HFF-Myc (cell line): Measurements from ENCODE around the gene TMPRSS7.

Experiments
- DNase-seq: peaks from one replicate; pipeline ENCODE4 v3.0.0-alpha.2; 2011; ENCODE audit warnings: low read depth; ENCODE audit errors: extremely low read depth
- H3K4me3 ChIP-seq: replicated peaks from 2 replicates; pipeline ENCODE4 v1.5.1; 2011; ENCODE audit warnings: low read depth, mild to moderate bottlenecking, control low read depth, low read length
- TF ChIP-seq, protein P1 (sequence below): IDR thresholded peaks from 2 replicates; pipeline ENCODE4 v1.5.1; 2012; ENCODE audit warnings: mild to moderate bottlenecking, low read depth, low read length, control low read depth; ENCODE audit errors: missing control alignments

TMPRSS7 gene

DNA sequence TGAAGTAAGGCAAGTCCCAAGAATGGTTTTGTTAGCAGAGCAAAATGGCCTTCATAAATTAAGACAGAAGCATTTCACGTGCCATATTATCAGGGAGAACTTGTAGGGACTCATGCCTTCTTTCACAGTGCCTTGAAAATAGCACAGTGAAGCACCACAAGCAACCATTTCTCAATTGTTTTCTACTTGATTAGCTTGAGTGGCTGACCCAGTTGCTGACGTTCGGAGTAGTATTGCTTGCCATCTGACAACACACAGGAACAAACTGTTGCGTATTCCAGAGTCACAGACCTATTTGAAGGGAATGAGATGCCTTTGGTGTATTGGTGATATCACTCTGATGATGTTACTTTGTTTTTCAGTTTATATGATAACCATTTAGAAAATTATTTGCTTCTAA lies 48.7 kb downstream of the TMPRSS7 start:
- no peak for DNase-seq
- TF ChIP-seq, protein P1, sequence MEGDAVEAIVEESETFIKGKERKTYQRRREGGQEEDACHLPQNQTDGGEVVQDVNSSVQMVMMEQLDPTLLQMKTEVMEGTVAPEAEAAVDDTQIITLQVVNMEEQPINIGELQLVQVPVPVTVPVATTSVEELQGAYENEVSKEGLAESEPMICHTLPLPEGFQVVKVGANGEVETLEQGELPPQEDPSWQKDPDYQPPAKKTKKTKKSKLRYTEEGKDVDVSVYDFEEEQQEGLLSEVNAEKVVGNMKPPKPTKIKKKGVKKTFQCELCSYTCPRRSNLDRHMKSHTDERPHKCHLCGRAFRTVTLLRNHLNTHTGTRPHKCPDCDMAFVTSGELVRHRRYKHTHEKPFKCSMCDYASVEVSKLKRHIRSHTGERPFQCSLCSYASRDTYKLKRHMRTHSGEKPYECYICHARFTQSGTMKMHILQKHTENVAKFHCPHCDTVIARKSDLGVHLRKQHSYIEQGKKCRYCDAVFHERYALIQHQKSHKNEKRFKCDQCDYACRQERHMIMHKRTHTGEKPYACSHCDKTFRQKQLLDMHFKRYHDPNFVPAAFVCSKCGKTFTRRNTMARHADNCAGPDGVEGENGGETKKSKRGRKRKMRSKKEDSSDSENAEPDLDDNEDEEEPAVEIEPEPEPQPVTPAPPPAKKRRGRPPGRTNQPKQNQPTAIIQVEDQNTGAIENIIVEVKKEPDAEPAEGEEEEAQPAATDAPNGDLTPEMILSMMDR: no peak
- H3K4me3 ChIP-seq: no peak overlapping the region

DNA sequence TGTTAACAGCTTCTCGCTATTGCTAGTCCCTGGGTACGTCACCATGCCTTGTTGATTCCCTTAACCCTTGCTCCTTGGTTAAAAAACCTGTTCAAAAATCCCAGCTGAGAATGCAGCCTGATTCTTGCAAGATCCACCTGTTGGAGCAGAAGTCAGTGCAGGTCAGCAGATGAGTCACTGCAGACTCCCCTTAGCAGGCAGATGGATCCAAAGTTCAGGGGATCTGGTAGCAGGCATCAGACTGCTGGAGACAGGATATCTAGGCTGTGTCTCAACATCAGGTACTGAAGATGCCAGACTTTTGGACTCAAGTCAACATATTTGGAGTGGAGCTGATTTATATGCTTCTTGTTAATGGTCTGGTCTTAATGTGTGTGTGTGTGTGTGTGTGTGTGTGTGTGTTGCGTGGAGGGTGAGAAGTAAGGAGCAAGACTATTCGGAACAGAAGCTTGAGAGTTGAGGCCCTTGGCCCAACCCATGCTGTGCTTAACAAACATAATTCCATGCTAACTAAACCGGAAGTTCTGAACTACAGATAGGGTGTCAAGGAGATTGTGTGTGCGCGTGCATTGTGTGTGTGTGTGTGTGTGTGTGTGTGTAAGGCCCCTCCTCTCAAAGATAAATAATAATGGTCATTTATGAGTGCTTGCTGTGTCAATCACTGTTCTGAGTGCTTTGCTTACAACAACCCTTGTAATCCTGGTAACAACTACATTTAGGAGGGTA lies 50.6 kb downstream of the TMPRSS7 start:
- TF ChIP-seq, protein P1: no peak
- no peak overlapping the region for H3K4me3 ChIP-seq
- DNase-seq: no peak

DNA sequence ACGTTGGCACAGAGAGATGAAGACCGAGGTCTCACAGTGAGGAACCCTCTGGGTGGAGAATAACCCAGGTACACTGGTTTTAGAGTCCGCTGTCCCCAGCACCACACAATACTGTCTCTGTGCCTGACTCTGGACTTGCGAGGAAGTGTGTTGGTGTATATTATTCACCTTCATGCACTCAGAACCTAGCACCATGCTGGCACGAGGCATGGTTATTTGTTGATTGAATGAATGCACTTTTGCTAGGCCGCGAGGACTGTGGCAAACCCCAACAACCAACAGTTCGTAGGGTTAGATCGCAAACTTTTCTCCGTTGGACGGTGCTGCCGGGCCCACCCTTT lies 51.2 kb downstream of the TMPRSS7 start:
- TF ChIP-seq, protein P1: no peak
- DNase-seq: no peak
- peak overlapping the region; percentile 60 for H3K4me3 ChIP-seq

DNA sequence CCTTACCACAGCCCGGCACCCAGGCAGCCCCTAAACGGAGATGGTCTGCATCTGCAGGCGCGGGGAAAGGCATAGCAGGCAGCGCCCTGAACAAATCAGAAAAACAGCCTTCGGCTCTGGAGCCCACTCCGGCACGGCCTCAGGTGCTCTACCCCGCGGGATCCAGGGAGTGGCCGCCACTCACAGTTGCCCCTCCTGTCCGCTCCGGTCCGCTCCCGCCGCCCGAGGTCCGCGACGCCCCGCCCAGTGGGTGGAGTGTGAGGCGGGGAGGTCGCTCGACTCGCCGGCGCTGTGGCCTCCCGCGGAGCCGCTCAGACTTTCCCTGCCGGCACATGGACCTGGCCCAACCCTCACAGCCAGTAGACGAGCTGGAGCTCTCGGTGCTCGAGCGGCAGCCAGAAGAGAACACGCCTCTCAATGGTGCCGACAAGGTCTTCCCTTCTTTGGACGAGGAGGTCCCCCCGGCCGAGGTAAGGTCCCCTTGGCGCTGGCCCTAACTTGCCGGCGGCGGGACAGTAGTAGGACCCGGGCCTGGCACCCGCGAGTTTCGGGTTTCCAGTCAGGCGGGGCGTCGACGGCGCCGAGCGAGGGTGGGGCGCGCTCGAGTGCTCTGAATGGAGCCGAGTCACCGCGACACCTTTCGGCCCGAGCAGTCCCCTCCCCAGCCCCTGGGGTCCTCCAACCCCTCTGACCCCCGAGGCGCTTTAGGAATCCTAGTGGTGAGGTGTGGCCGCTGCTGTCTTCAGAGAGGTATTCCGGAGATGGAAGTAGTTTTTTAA lies 51.7 kb downstream of the TMPRSS7 start, which contains the start of gene C3orf52:
Gene C3orf52, plus strand, starts transcription at position 314 of the 779 bp plus-strand sequence. Its CDS starts 19 bp downstream, at position 333.
- TF ChIP-seq, protein P1: no peak
- DNase-seq: no peak
- H3K4me3 ChIP-seq: peak within 1 kb of the TSS; percentile 60

DNA sequence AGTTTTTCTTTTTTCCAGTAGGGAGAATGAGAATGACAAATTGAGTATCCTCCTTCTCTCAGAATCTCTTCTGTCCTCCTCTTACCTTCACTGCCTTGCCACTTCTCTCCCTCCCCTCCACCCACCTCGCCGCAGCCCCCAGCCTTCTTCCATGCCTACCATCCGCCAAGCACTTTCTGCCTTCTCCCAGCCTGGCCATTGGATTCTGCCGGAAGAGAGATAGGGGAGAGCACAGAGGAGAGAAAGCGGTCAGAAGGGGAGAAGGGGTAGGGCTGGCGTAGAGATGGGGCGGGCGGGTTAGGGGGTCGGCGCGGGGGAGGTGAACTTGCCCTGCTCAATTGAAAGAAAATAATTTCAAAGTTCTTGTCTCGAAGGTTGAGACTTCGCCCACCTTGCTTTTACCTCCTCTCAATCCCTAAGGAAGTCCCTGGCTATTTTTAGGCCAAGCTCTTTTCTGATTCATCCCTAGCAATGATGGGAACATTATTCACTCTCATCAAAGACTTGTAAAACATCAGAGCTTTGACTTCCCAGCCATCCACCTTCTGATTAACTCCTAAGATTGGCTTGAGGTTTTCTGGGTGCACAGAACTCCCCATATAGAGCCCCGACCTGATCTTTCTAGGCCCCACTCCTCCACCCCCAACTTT lies 52.5 kb downstream of the TMPRSS7 start:
- no peak for DNase-seq
- peak overlapping the region; percentile 60 for H3K4me3 ChIP-seq
- TF ChIP-seq, protein P1: no peak

DNA sequence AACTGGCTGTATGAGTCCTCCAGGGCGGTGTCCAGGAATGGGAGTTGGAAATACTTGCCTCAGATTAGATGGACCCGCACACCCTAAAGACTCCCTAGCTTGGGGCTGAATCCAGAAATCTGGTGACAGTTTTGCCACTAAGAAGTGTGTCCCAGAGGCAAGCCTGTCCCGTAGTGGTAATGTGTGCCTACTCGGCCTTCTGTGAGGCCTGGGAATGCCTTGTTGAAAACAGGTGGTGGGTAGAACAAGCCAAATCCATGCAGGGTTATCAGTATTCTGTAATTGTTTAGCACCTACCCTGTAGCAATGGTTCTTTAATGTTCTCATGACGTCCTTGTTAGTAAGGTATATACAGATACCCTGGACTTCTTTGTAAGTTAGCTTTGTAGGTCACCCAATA lies 53.2 kb downstream of the TMPRSS7 start:
- TF ChIP-seq, protein P1: no peak
- no peak overlapping the region for H3K4me3 ChIP-seq
- no peak for DNase-seq
